ENCODE measurements around the gene JPT2.

Gene JPT2

DNA sequence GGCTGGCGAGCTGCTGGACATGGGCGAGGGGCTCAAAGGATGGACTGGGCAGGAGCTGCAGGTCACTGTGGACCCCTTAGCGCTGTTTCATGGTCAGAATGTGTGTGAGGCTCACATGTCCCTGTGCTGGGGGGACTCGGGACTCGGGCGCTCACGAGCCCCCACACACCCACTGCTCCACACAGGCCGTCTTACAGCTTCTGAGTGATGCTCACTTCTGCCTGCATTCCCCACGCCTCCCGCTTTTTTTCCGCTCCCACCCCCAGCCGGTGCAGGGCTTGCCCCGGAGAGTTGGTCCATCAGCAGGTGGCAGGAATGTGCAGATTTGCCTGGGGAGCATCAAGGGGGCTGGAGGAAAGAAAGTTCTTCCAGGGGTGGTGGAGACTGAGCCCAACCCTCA is 20.2 kb upstream of the JPT2 start:
- Histone ChIP-seq H3K36me3 (ENCODE audit: low read length) (no peaks in the 10 kb centered on the region), H3K9ac (ENCODE audit: low read length) (no peak overlapping the region), H3K9me2 (replicated peaks; ENCODE audit: insufficient read depth, low read length) (no peaks in the 10 kb centered on the region), H3K9me3 (ENCODE audit: insufficient read depth, low read length) (no peaks in the 10 kb centered on the region), H4K20me1 (ENCODE audit: low read depth, low read length) (no peaks in the 10 kb centered on the region), H3K4me2 (ENCODE audit: low read depth, low read length, poor library complexity, severe bottlenecking) (no peak overlapping the region), H3F3A (ENCODE audit: insufficient read depth) (no peaks in the 10 kb centered on the region), H2AFZ (ENCODE audit: low read depth, low read length, severe bottlenecking) (no peak overlapping the region), H3K27me3 (ENCODE audit: low read length) (no peaks in the 10 kb centered on the region), H3K4me3 (ENCODE audit: insufficient read depth, low read length, poor library complexity, severe bottlenecking) (no peak overlapping the region), H3K79me2 (ENCODE audit: insufficient read depth, low read length) (no peaks in the 10 kb centered on the region), H3K27ac (ENCODE audit: low read depth, low read length) (no peak overlapping the region)
- no peak for TF ChIP-seq EZH2phosphoT487 (conservative IDR thresholded peaks at IDR 0.05; ENCODE audit: low read length)
- TF ChIP-seq, protein P1, sequence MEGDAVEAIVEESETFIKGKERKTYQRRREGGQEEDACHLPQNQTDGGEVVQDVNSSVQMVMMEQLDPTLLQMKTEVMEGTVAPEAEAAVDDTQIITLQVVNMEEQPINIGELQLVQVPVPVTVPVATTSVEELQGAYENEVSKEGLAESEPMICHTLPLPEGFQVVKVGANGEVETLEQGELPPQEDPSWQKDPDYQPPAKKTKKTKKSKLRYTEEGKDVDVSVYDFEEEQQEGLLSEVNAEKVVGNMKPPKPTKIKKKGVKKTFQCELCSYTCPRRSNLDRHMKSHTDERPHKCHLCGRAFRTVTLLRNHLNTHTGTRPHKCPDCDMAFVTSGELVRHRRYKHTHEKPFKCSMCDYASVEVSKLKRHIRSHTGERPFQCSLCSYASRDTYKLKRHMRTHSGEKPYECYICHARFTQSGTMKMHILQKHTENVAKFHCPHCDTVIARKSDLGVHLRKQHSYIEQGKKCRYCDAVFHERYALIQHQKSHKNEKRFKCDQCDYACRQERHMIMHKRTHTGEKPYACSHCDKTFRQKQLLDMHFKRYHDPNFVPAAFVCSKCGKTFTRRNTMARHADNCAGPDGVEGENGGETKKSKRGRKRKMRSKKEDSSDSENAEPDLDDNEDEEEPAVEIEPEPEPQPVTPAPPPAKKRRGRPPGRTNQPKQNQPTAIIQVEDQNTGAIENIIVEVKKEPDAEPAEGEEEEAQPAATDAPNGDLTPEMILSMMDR (IDR thresholded peaks at IDR 0.05; ENCODE audit: insufficient read depth, low read length, poor library complexity, severe bottlenecking) = no peak

DNA sequence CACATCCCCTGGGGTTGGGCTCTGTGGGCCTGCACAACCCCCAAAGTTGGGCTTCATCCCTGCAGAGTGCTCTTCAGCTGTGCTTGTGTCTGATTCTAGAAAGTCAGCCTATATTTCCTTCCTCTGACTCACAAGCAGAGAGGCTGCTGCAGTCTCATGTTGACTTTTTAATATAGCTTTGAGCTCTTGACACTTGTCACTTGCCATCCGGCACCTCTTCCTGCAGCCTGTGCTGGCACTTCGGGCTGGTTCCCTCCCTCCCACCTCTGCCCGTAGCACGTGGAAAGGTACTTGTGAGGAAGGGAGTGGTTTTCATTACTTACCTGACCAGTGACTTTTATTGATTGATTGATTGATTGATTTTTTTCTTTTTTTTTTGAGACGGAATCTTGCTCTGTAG is 19.0 kb upstream of the JPT2 start:
- H3K27me3 ChIP-seq (ENCODE audit: low read length) = no peaks in the 10 kb centered on the region
- no peaks in the 10 kb centered on the region for H3F3A ChIP-seq (ENCODE audit: insufficient read depth)
- H3K4me3 ChIP-seq (ENCODE audit: insufficient read depth, low read length, poor library complexity, severe bottlenecking) = no peak overlapping the region
- H3K27ac ChIP-seq (ENCODE audit: low read depth, low read length) = no peak overlapping the region
- no peak overlapping the region for H3K9ac ChIP-seq (ENCODE audit: low read length)
- H4K20me1 ChIP-seq (ENCODE audit: low read depth, low read length) = no peaks in the 10 kb centered on the region
- H2AFZ ChIP-seq (ENCODE audit: low read depth, low read length, severe bottlenecking) = no peak overlapping the region
- no peak overlapping the region for H3K4me2 ChIP-seq (ENCODE audit: low read depth, low read length, poor library complexity, severe bottlenecking)
- H3K36me3 ChIP-seq (ENCODE audit: low read length) = no peaks in the 10 kb centered on the region
- TF ChIP-seq, protein P1 (IDR thresholded peaks at IDR 0.05; ENCODE audit: insufficient read depth, low read length, poor library complexity, severe bottlenecking) = no peak
- no peak for TF ChIP-seq EZH2phosphoT487 (conservative IDR thresholded peaks at IDR 0.05; ENCODE audit: low read length)
- no peaks in the 10 kb centered on the region for H3K79me2 ChIP-seq (ENCODE audit: insufficient read depth, low read length)
- no peaks in the 10 kb centered on the region for H3K9me3 ChIP-seq (ENCODE audit: insufficient read depth, low read length)
- H3K9me2 ChIP-seq (replicated peaks; ENCODE audit: insufficient read depth, low read length) = no peaks in the 10 kb centered on the region

DNA sequence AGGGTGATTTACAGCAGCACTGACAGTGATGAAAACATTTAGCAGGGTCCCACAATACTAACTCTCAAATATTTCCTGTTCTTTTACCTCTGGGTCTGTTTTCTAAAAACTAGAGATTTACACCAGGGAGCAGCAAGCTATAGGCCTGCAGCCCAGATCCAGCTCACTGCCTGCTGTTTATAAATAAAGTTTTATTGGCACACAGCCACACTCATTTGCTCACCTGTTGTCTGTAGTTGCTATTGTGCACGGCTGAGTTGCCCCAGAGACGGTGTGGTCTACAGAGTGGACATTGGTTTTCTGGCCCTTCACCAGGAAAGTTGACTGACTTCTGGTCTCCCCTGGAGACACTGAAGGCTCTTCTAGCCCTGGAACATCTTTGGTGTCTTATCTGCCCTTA is 16.3 kb upstream of the JPT2 start:
- no peak overlapping the region for H3K9ac ChIP-seq (ENCODE audit: low read length)
- no peak overlapping the region for H3K4me3 ChIP-seq (ENCODE audit: insufficient read depth, low read length, poor library complexity, severe bottlenecking)
- H2AFZ ChIP-seq (ENCODE audit: low read depth, low read length, severe bottlenecking) = no peak overlapping the region
- no peaks in the 10 kb centered on the region for H3K9me3 ChIP-seq (ENCODE audit: insufficient read depth, low read length)
- no peaks in the 10 kb centered on the region for H3K79me2 ChIP-seq (ENCODE audit: insufficient read depth, low read length)
- no peaks in the 10 kb centered on the region for H4K20me1 ChIP-seq (ENCODE audit: low read depth, low read length)
- no peaks in the 10 kb centered on the region for H3K36me3 ChIP-seq (ENCODE audit: low read length)
- no peaks in the 10 kb centered on the region for H3F3A ChIP-seq (ENCODE audit: insufficient read depth)
- no peaks in the 10 kb centered on the region for H3K9me2 ChIP-seq (replicated peaks; ENCODE audit: insufficient read depth, low read length)
- TF ChIP-seq EZH2phosphoT487 (conservative IDR thresholded peaks at IDR 0.05; ENCODE audit: low read length) = no peak
- TF ChIP-seq, protein P1 (IDR thresholded peaks at IDR 0.05; ENCODE audit: insufficient read depth, low read length, poor library complexity, severe bottlenecking) = no peak
- H3K27ac ChIP-seq (ENCODE audit: low read depth, low read length) = no peak overlapping the region
- no peaks in the 10 kb centered on the region for H3K27me3 ChIP-seq (ENCODE audit: low read length)
- no peak overlapping the region for H3K4me2 ChIP-seq (ENCODE audit: low read depth, low read length, poor library complexity, severe bottlenecking)

Measured in SU-DHL-6 (cell line).